Fibroblast of skin of scalp (primary cell): ENCODE measurements around the gene CHRNA10.
A peak's percentile ranks its signal among the peaks of the same experiment; 100 is the strongest.

ENCODE experiments used
- DNase-seq: peaks from one replicate; pipeline ENCODE4 v3.0.0-alpha.2; 2013

CHRNA10 gene

DNA sequence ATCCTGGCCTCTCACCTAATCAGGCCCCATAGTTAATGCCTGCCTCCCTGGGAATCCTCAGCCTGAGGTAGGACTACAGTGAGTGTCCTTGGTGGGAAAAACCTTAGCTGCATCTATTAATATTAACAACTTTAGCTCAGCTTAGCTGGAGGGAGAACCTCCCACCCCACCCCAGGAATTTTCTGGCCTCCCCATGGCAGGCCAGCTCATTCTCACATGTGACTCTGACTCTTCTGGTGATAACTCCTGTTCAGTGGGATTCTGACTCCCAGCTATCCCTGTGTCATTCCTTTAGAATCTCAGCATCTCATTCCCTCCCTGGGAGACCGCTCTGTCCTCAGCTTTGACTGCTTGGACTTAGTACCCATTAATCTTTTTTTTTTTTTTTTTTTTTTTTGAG, 43.9 kb downstream of the CHRNA10 start:
- DNase-seq, result peak; percentile 72

DNA sequence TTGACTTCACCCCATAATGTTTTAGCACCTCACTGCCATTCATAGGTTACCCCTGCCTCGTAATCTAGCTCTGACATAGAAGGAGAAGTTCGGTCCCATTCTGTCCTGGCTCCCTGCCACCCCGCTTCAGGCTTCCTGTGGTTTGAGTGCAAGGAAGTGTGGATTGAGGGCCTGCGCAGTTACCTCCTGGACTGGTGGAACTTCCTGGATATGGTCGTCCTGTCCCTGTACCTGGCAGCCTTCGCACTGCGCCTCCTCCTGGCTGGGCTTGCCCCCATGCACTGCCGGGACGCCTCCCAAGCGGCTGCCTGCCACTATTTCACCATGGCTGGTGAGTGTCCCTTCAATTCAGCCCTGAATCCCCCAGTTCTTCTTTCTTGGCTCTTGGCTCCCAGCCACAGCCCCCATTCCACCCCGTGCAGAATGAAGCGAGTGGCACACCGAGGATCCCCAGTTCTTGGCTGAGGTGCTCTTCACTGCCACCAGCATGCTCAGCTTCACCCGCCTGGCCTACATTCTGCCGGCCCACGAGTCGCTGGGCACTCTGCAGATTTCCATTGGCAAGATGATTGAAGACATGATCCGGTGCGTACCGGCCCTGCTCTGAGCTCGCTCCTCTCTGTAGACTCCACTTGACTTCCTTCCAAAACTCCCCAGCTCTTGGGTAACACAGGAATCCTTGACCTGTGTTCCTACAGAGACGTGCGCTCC, 44.8 kb downstream of the CHRNA10 start:
- no peak for DNase-seq

DNA sequence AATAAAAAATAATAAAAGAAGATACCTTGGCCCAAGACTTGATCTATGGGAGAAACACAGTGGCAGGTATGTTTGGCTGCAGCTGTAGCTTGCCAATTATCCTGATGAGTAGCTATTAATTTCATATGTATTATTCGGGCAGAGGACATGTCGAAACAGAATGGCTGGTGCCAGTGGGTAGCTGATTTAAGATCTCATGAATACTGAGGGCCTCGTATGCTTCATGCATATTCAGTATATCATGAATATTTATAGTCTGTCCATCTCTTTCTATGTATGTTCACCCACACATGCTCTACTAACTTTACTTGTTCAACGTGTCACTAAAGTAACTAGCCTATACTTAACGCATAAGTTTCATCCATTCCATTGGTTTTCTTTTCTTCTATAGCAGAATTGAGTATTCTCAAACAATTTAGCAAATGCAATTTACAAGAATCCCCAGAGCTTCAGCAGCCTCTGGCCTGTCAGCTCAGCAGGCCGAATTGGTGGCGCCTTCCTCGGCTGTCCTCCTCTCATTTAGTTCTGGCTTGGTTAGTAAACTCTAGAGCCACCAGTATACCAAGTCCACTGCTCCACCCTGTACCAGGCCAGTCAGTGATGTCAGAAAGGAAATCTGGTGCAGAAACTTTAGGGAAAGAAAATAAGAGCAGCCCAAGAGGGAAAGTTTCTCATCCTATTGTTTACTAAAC, 47.3 kb downstream of the CHRNA10 start:
- DNase-seq, result no peak

DNA sequence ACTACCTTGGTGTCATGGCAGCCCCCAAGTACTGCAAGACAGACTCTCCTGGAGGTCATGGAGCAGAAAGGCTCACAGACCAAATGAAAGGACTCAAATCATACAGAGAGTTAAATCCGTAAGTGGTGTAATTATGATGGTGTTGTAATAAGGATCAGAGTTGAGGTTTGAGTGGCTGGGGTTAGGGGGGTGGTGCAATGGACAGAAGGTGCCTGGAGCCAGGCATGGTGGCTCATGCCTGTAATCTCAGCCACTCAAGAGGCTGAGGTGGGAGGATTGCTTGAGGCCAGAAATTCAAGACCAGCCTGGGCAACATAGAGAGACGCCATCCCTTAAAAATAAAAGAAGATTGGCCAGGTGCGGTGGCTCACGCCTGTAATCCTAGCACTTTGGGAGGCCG, 48.1 kb downstream of the CHRNA10 start:
- no peak for DNase-seq

DNA sequence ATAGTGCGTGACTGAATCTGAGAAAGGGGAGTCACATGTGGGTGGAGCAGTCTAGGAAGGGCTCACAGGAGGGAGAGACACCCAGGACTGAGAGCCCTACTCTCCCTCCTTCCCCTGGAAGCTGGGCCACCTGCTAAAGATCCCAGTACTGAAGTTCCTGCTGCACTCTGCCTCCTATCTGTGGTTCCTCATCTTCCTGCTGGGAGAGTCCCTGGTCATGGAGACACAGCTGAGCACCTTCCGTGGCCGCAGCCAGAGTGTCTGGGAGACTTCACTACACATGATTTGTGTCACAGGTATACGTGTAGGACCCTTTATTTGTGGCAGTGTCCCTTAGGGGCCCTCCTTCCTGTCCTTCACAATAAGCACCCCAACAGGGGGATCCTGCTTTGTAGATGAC, 48.7 kb downstream of the CHRNA10 start:
- no peak for DNase-seq

DNA sequence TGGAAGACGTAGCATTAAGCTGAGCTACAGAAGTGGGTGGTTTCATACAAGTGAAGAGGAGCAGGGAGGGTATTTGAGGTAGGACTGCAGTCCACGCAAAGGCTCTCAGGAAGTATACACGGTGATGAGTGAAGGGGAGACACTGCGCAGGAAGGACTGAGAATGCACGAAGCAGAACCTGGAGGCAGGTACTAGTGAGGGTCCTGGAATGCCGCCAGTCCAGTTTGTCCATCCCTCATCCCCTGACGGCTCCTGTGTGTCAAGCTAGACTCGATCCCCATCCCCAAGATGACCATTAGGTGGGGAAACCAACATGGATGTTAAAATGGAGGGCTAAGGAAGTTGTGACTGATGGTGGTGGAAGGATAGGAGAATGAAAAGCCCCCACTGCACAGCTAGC, 53.2 kb downstream of the CHRNA10 start:
- no peak for DNase-seq

DNA sequence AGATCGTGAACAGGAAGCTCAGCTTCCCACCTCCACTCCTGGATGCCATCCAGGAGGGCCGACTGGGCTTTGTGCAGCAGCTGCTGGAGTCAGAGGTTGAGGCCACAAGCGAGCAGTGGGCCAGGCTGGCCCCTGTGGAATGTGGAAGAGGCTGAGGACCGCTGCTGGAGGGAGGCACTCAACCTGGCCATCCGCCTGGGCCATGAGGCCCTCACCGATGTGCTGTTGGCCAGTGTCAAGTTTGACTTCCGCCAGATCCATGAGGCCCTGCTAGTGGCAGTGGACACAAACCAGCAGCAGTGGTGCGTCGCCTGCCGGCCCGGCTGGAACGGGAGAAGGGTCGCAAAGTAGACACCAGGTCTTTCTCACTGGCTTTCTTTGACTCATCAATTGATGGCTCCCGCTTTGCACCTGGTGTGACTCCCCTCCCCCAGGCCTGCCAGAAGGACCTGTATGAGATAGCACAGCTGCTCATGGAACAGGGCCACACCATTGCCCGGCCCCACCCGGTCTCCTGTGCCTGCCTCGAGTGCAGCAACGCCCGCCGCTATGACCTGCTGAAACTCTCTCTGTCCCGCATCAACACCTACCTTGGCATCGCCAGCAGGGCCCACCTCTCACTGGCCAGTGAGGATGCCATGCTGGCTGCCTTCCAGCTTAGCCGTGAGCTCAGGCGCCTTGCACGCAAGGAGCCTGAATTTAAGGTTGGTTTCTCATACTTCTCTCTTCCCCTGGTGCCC, 54.3 kb downstream of the CHRNA10 start:
- no peak for DNase-seq

DNA sequence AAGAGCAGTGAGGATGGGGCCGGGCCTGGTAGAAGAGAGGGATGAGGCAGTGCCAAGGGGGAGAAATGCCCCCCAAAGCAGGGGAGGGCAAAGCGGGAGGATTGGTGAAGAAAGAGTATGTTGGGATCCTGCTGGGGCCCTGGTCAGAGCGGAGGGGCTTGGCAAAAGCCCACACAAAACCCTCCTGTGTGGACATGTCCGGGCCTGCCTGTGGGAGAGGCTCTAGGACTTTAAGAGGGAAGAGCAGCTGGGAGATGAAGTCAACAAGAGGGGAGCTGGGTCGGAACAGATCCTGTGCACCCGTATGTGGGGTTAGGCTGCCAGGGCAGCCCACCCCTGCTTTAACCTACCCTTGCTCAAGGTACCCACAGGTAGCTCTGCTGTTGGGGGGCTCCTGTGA, 55.2 kb downstream of the CHRNA10 start:
- DNase-seq, result no peak
